Progenitor cell of endocrine pancreas (in vitro differentiated cells): ENCODE measurements around the gene ARHGEF10L. TPM values are rescaled to one million over a fixed set of nuclear protein-coding genes. Genes with fewer than 3 reads are reported as not detected.

Source experiments
- DNase-seq: peaks from one replicate; pipeline ENCODE4 v3.0.0; 2021; ENCODE audit warnings: low spot score; ENCODE audit not compliant: unreplicated experiment
- H3K27ac Mint-ChIP-seq: 2 replicates; pipeline ENCODE4 v1.8.0; 2021; ENCODE audit warnings: mild to moderate bottlenecking, moderate library complexity, mixed read lengths
- H3K27me3 Mint-ChIP-seq: 2 replicates; pipeline ENCODE4 v1.8.0; 2021; ENCODE audit warnings: mixed read lengths
- H3K36me3 Mint-ChIP-seq: 2 replicates; pipeline ENCODE4 v1.8.0; 2022; ENCODE audit warnings: mixed read lengths; ENCODE audit not compliant: insufficient read depth
- H3K4me1 Mint-ChIP-seq: 2 replicates; pipeline ENCODE4 v1.8.0; 2021; ENCODE audit warnings: low read depth, mixed read lengths
- H3K4me3 Mint-ChIP-seq: 2 replicates; pipeline ENCODE4 v1.8.0; 2021; ENCODE audit warnings: low read depth, mild to moderate bottlenecking, moderate library complexity, mixed read lengths
- H3K9me3 Mint-ChIP-seq: 2 replicates; pipeline ENCODE4 v1.8.0; 2021; ENCODE audit warnings: low read depth, mixed read lengths
- total RNA-seq: library from RNA; stranded (reverse); gene quantifications from 2 replicates; pipeline ENCODE4 v1.2.1, GENCODE V29; 2021
- TF ChIP-seq, protein P1 (sequence below): fragments of 200-600 bp; sonication (generic); IDR thresholded peaks from one replicate; pipeline ENCODE4 v1.5.0; 2021; ENCODE audit warnings: antibody characterized with exemption, mild to moderate bottlenecking; ENCODE audit not compliant: unreplicated experiment

The ARHGEF10L gene
- total RNA-seq, 1 donor from 2014 or later = 31.3 TPM

DNA sequence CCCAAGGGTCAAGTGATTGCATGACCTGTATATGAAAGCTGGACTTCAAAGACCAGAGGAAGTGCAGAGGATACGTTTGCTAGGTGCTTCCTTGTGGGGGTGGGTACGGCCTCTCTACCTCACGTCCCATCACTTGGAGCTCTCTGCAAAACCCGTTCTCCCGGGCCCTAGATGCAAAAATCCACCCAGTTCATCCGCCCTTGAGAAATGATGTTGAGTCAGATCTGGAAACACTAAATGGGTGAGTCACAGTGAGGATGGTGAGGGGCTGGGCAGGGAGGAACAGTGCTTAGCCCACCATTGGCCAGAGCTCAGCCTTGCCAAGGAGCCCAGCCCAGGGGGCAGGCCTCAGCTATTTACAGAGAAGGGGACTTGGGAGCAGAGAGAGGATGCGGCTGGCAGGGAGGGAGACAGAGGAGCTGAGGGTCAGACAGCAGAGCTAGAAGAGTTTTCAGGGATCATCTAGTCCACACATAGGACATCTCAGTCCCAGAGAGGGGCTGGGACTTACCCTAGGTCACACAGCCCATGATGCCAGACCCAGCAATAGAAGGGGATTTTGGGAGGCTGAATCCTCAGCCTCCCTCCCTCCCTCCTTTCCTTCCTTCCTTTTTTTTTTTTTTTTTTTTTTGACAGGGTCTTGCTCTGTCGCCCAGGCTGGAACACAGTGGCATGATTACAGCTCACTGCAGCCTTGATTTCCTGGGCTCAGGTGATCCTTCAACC is 14.6 kb downstream of the ARHGEF10L start:
- H3K9me3 Mint-ChIP-seq = no peaks in the 10 kb centered on the region
- peaks cover 49% of the 10 kb centered on the region for H3K27me3 Mint-ChIP-seq
- peaks cover 15% of the 10 kb centered on the region for H3K4me1 Mint-ChIP-seq
- H3K4me3 Mint-ChIP-seq = no peak overlapping the region
- DNase-seq = no peak
- no peaks in the 10 kb centered on the region for H3K36me3 Mint-ChIP-seq
- H3K27ac Mint-ChIP-seq = no peak overlapping the region
- TF ChIP-seq, protein P1, sequence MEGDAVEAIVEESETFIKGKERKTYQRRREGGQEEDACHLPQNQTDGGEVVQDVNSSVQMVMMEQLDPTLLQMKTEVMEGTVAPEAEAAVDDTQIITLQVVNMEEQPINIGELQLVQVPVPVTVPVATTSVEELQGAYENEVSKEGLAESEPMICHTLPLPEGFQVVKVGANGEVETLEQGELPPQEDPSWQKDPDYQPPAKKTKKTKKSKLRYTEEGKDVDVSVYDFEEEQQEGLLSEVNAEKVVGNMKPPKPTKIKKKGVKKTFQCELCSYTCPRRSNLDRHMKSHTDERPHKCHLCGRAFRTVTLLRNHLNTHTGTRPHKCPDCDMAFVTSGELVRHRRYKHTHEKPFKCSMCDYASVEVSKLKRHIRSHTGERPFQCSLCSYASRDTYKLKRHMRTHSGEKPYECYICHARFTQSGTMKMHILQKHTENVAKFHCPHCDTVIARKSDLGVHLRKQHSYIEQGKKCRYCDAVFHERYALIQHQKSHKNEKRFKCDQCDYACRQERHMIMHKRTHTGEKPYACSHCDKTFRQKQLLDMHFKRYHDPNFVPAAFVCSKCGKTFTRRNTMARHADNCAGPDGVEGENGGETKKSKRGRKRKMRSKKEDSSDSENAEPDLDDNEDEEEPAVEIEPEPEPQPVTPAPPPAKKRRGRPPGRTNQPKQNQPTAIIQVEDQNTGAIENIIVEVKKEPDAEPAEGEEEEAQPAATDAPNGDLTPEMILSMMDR = no peak

DNA sequence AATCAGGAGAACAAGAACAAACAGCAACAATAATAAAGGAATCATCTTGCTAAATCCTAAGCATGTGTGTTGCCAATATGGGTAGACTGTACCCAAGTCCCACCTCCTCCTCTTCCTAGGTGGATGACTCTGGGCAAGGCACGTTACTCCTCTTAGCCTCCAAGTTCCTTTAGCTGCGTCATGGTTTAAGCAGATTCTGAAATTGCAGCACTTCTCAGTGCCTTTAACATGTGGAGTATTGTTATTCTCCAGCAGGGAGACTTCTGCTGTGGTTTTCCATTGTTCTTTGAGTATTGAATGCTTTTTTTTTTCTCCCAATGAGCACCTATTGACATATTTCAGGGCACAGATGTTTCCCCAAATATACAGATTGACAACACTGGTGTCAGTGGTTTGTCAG is 15.5 kb downstream of the ARHGEF10L start:
- Mint-ChIP-seq H3K4me3 (no peak overlapping the region), H3K36me3 (no peaks in the 10 kb centered on the region), H3K27ac (no peak overlapping the region), H3K4me1 (peaks cover 21% of the 10 kb centered on the region), H3K9me3 (no peaks in the 10 kb centered on the region), H3K27me3 (peaks cover 40% of the 10 kb centered on the region)
- TF ChIP-seq, protein P1 = no peak
- no peak for DNase-seq

DNA sequence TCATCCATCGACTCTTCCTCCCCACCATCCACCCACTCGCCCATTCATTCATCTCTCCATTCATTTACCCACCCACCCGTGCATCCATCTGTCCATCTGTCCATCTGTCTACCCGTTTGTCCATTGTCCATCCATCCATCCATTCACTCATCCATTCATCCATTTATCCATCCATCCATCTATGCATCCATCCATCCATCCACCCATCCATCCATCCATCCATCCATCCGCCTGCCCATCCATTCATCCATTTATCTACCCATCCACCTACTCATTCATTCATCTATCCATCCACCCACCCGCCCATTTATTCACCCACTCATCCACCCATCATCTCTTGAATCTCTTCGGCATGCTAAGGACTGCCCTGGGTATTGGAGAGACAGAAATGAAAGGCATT is 18.5 kb downstream of the ARHGEF10L start:
- TF ChIP-seq, protein P1 = no peak
- peaks cover 24% of the 10 kb centered on the region for H3K27me3 Mint-ChIP-seq
- H3K4me3 Mint-ChIP-seq = no peak overlapping the region
- H3K36me3 Mint-ChIP-seq = no peaks in the 10 kb centered on the region
- H3K4me1 Mint-ChIP-seq = peaks cover 20% of the 10 kb centered on the region
- H3K27ac Mint-ChIP-seq = no peak overlapping the region
- no peak for DNase-seq
- H3K9me3 Mint-ChIP-seq = no peaks in the 10 kb centered on the region

DNA sequence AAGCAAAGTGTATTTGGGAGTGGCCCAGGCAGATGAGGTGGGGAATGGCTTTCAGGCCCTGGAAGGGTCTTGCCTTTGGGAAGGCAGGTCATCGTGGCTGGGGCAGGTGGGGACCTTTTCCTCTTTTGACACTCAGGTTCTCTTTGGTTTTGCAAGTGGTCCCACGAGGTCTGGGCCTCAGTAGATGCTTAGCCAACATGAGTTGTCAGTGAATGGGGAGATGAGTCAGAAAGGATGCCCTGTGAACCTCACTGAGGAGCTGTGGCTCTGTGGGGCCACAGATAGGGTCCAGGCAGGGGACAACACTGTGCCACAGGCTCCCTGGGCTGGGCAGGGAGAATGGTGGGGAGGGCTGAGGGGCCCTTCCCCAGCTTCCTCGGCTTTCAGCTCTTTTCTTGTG is 19.0 kb downstream of the ARHGEF10L start:
- Mint-ChIP-seq H3K9me3 (no peaks in the 10 kb centered on the region), H3K27me3 (peaks cover 24% of the 10 kb centered on the region), H3K36me3 (no peaks in the 10 kb centered on the region), H3K4me3 (no peak overlapping the region), H3K27ac (no peak overlapping the region), H3K4me1 (peaks cover 20% of the 10 kb centered on the region)
- no peak for DNase-seq
- TF ChIP-seq, protein P1 = no peak

DNA sequence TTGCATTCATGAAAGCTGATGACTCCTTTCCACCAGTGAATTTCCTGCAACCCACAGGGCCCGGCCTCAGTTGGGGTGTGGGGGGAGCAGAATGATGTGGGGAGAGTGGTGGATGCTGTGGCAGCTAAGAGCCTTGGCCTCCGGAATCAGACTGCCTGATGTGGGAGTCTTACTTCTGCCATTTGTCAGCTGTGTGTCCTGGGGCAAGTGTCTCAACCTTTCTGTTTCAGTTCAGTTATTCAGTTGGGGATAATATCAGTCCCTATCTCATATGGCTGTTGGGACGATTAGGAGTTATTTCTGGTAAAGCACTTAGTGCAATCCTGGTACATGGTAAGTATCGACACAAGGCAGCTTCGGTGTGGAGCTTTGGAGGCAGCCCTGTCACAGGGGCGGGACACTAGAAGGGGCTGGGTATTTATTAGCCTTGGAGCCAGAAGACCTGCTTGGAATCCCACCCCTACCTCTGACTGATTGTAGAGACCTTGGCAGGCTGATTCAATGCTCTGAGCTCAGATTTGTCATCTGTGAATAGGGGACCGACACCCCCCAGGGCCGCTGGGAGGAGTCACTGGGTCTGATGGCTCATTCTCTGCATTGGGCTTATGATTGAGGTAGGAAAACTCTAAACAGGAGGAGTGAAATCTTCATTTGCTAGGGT is 19.6 kb downstream of the ARHGEF10L start:
- no peak for DNase-seq
- no peaks in the 10 kb centered on the region for H3K9me3 Mint-ChIP-seq
- TF ChIP-seq, protein P1 = no peak
- peaks cover 20% of the 10 kb centered on the region for H3K4me1 Mint-ChIP-seq
- peak overlapping the region; percentile 33 for H3K27ac Mint-ChIP-seq
- H3K36me3 Mint-ChIP-seq = no peaks in the 10 kb centered on the region
- no peak overlapping the region for H3K4me3 Mint-ChIP-seq
- H3K27me3 Mint-ChIP-seq = peaks cover 22% of the 10 kb centered on the region
